Ascending aorta (tissue), 2 donors: ENCODE data around the gene BANF1. TPM values are rescaled to one million over a fixed set of nuclear protein-coding genes. Genes with fewer than 3 reads are reported as not detected.

Experiments
- DNase-seq, 2 donors: peaks; one replicate each; pipeline ENCODE4 v3.0.0-alpha.2; 2019; ENCODE audit warnings: low spot score in 2 of 2
- H3K27ac ChIP-seq, 2 donors: fragments of 200-600 bp; sonication (generic); one replicate each; pipeline ENCODE4 v1.5.1; 2016 to 2017; ENCODE audit warnings: mild to moderate bottlenecking in 1 of 2
- H3K27me3 ChIP-seq: fragments of 200-600 bp; sonication (generic); one replicate; pipeline ENCODE4 v1.5.1; 2017
- H3K36me3 ChIP-seq, 2 donors: fragments of 200-600 bp; sonication (generic); one replicate each; pipeline ENCODE4 v1.5.1; 2016
- H3K4me1 ChIP-seq, 2 donors: fragments of 200-600 bp; sonication (generic); one replicate each; pipeline ENCODE4 v1.5.1; 2016 to 2017; ENCODE audit warnings: mild to moderate bottlenecking in 1 of 2
- H3K4me3 ChIP-seq, 2 donors: fragments of 200-600 bp; sonication (generic); one replicate each; pipeline ENCODE4 v1.5.1; 2016 to 2017; ENCODE audit warnings: mild to moderate bottlenecking in 1 of 2
- H3K9me3 ChIP-seq, 2 donors: fragments of 200-600 bp; sonication (generic); one replicate each; pipeline ENCODE4 v1.5.1; 2016
- intact Hi-C: fragments of 100-400 bp; cut with DNase I; formaldehyde crosslinking; loops from one replicate; pipeline ENCODE4 v1.15.1; 2023
- total RNA-seq: library from RNA; depleted of rRNA; stranded (reverse); fragments of >200 nt; gene quantifications from one replicate; pipeline ENCODE4 v1.1.0, GENCODE V29; 2016
- TF ChIP-seq, protein P1 (sequence below), 3 experiments: fragments of 200-600 bp in 2 of 3; fragments of 450-650 bp in 1 of 3; sonication (generic) in 2 of 3; IDR thresholded peaks; one replicate each; pipeline ENCODE4 v1.5.1; 2016 to 2019; ENCODE audit warnings: antibody characterized with exemption in 3 of 3, mild to moderate bottlenecking in 1 of 3, moderate library complexity in 1 of 3

The BANF1 gene
- total RNA-seq, 1 donor from 2014 or later, result 11.7 TPM

DNA sequence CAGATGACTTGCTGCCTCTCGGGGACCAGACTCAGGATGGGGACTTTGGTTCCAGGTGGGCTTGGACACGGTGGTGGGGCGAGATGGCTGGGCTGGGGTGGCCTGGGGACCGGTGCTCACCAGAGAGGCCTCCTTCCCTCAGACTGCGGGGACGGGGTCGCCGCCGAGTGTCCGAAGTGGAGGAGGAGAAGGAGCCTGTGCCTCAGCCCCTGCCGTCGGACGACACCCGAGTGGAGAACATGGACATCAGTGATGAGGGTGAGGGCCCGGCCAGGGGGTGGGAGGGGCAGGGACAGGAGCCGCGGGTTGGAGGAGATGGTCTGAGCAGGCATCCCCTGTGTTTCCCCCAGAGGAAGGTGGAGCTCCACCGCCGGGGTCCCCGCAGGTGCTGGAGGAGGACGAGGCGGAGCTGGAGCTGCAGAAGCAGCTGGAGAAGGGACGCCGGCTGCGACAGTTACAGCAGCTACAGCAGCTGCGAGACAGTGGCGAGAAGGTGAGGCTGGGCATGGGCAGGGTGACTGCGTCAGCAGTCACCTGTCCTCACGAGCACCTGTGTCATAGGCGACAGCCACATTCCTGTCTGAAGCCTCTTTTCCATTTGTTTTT lies 34.9 kb upstream of the BANF1 start:
- TF ChIP-seq, protein P1, sequence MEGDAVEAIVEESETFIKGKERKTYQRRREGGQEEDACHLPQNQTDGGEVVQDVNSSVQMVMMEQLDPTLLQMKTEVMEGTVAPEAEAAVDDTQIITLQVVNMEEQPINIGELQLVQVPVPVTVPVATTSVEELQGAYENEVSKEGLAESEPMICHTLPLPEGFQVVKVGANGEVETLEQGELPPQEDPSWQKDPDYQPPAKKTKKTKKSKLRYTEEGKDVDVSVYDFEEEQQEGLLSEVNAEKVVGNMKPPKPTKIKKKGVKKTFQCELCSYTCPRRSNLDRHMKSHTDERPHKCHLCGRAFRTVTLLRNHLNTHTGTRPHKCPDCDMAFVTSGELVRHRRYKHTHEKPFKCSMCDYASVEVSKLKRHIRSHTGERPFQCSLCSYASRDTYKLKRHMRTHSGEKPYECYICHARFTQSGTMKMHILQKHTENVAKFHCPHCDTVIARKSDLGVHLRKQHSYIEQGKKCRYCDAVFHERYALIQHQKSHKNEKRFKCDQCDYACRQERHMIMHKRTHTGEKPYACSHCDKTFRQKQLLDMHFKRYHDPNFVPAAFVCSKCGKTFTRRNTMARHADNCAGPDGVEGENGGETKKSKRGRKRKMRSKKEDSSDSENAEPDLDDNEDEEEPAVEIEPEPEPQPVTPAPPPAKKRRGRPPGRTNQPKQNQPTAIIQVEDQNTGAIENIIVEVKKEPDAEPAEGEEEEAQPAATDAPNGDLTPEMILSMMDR (IDR thresholded peaks at IDR 0.05), result no peak

DNA sequence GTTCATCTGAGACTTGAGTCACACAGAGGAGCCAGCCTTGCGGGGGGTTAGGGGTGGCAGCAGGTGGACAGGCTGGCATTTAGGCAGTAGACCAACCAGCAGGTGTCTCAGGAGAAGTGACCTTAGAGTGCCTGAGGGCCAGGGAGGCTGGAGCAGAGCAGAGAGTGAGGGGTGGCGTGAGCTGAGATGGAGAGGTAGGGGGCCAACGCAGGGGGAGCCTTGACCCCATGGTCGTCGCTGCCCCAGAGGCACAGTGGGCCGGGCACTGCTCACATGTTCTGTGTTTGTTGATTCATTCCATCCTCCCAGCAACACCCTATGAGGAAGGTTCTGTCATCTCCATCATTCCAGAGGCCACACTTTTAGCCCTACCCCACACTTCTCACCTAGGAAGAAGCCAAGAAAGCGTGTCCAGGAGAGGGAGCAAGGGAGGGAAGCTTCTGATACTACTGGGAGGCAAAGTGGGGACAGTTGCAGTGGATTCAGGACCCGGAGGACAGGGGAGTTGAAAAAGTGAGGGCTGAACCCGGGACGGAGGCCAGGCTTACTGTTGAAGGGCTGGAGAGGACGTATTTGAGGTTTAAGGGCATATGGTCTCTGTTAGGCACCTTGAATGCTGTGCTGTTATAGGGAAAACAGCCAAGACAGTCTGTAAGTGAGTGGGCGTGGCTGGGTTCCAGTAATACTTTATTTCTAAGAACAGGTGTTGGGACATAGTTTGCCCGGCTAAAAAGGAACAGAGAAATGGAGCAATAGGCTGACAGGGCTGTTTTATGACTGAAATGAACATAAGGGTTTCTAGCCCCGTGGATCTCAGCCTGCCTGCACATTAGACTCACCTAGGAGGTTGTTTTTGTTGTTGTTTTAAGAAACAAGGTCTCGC lies 33.5 kb upstream of the BANF1 start:
- H3K27ac ChIP-seq, result no peak overlapping the region
- peaks cover 0 to 2% of the 10 kb centered on the region in 2 donors for H3K4me1 ChIP-seq
- peaks cover 68 to 74% of the 10 kb centered on the region in 2 donors for H3K36me3 ChIP-seq
- DNase-seq, result no peak
- no peaks in the 10 kb centered on the region for H3K9me3 ChIP-seq
- no peak overlapping the region for H3K4me3 ChIP-seq
- intact Hi-C loops, result no loop called here
- H3K27me3 ChIP-seq, result no peaks in the 10 kb centered on the region
- TF ChIP-seq, protein P1 (IDR thresholded peaks at IDR 0.05), result no peak

More for the DNA sequence above, 34.9 kb upstream of the BANF1 start:
- no peak overlapping the region for H3K27ac ChIP-seq
- intact Hi-C loops, result no loop called here
- H3K4me1 ChIP-seq, result peaks cover 13 to 16% of the 10 kb centered on the region in 2 donors
- H3K4me3 ChIP-seq, result no peak overlapping the region
- H3K9me3 ChIP-seq, result no peaks in the 10 kb centered on the region
- peaks cover 61 to 69% of the 10 kb centered on the region in 2 donors for H3K36me3 ChIP-seq
- H3K27me3 ChIP-seq, result no peaks in the 10 kb centered on the region
- DNase-seq, result no peak

DNA sequence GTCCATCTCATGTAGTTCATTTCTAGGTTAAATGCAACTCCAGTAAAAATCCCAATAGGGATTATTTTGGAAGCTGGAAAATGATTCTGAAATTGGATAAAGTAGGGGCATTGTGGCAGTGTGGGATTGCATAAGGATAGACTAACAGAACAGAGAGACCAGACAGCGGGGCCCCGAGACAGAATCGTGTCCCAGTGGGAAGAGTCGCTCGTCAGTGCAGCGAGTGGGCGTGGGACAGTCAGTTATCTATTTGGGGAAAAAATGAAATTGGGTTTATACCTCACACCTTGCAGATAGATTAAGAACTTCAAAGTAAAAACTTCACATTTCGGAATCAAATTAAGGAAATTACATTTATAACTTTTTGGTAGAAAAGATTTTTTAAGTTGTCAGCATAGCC lies 30.2 kb upstream of the BANF1 start:
- Histone ChIP-seq H3K36me3 (peaks cover 48 to 55% of the 10 kb centered on the region in 2 donors), H3K4me3 (no peak overlapping the region), H3K4me1 (no peaks in the 10 kb centered on the region), H3K9me3 (no peaks in the 10 kb centered on the region), H3K27me3 (no peaks in the 10 kb centered on the region), H3K27ac (no peak overlapping the region)
- no peak for DNase-seq
- TF ChIP-seq, protein P1 (IDR thresholded peaks at IDR 0.05), result no peak
- intact Hi-C loops, result no loop called here

DNA sequence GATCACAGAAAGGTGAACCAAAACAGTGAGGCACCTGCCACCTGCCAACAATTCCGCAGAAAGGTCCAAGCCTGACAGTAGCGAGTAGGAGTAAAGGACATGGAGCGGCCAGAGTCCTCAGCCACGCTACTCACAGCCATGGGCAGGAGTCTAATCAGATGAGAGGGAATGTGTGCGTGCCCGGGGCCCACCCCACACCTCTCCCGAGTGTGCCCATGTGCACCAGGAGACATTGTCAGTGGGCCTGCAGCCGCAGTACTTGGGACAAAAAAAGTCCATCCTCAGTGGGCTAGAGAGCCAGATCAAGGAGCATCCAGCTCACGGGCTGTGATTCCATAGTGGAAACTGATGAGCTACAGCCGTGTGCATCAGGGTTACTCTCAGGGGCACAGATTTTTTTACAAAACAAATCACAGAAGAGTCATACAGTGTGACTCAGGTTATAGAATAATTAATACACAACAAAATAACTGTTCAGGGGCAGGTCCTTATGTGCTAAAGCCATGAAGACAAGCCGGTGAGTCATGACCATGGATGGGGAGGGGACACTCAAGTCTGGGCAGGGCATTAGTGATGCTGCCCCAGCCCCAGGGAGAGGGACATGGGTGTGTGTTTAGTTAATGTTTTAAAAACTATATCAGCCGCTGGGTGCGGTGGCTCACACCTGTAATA lies 28.7 kb upstream of the BANF1 start:
- DNase-seq, result no peak
- Histone ChIP-seq H3K36me3 (peaks cover 48 to 55% of the 10 kb centered on the region in 2 donors), H3K9me3 (no peaks in the 10 kb centered on the region), H3K27me3 (no peaks in the 10 kb centered on the region), H3K4me3 (no peak overlapping the region), H3K27ac (no peak overlapping the region), H3K4me1 (no peaks in the 10 kb centered on the region)
- intact Hi-C loops, result no loop called here
- TF ChIP-seq, protein P1 (IDR thresholded peaks at IDR 0.05), result no peak

DNA sequence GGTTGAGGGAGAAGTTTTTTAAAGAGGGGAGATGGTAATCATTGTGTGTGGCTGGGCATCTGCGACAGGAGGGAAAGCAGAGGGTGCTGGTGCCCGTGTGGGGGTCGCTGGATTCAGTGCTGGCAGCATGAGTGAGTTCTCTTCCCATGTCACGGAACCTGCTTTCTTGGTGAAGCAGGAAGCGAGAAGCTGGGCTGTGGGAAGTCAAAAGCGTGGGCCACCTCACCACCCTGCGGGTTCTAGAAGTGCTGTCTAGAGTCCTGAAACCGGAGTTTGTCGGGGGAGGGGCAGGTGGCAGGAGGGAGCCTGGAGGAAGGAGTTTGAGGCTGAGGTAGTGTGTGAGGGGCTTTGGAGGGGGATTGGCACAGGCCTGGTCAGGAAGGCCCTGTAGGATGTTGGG lies 26.5 kb upstream of the BANF1 start:
- intact Hi-C loops, result no loop called here

More for the DNA sequence above, 26.5 kb upstream of the BANF1 start:
- Histone ChIP-seq H3K9me3 (no peaks in the 10 kb centered on the region), H3K27ac (no peak overlapping the region), H3K4me1 (no peaks in the 10 kb centered on the region), H3K4me3 (no peak overlapping the region), H3K27me3 (no peaks in the 10 kb centered on the region), H3K36me3 (peaks cover 39 to 52% of the 10 kb centered on the region in 2 donors)
- no peak for DNase-seq
- TF ChIP-seq, protein P1 (IDR thresholded peaks at IDR 0.05), result no peak
